AG10803 (cell line): Measurements from ENCODE around the gene SEC14L2.
A peak's percentile ranks its signal among the peaks of the same experiment; 100 is the strongest.

Experiments used
- DNase-seq: peaks from one replicate; pipeline ENCODE4 v3.0.0; 2010; ENCODE audit warnings: low read depth
- H3K4me3 ChIP-seq: 2 replicates; pipeline ENCODE4 v1.5.1; 2011; ENCODE audit warnings: mild to moderate bottlenecking, low read length, control low read depth
- TF ChIP-seq, protein P1 (sequence below): conservative IDR thresholded peaks from 2 replicates; pipeline ENCODE4 v1.5.1; 2011; ENCODE audit warnings: mild to moderate bottlenecking, low read length, control low read depth, inconsistent platforms

The SEC14L2 gene

DNA sequence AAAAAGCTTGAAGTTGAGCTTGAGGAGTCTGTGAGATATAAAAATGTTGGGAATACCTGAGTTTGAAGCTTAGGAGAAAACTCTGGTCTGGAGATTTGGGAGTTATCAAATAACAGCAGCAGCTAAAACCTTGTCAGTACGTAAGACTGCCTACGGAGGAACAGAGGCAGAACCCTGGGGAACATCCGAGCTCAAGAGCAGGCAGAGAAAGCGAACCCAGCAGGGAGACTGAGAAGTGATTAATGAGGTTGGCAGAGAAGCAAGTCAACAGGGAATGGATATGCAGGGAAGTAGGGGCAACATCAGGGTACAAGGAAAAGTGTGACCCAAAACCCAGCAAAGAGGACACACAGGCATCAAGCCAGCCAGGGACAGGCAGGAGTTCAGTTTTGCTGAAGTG is 16.2 kb downstream of the SEC14L2 start:
- DNase-seq = no peak
- TF ChIP-seq, protein P1, sequence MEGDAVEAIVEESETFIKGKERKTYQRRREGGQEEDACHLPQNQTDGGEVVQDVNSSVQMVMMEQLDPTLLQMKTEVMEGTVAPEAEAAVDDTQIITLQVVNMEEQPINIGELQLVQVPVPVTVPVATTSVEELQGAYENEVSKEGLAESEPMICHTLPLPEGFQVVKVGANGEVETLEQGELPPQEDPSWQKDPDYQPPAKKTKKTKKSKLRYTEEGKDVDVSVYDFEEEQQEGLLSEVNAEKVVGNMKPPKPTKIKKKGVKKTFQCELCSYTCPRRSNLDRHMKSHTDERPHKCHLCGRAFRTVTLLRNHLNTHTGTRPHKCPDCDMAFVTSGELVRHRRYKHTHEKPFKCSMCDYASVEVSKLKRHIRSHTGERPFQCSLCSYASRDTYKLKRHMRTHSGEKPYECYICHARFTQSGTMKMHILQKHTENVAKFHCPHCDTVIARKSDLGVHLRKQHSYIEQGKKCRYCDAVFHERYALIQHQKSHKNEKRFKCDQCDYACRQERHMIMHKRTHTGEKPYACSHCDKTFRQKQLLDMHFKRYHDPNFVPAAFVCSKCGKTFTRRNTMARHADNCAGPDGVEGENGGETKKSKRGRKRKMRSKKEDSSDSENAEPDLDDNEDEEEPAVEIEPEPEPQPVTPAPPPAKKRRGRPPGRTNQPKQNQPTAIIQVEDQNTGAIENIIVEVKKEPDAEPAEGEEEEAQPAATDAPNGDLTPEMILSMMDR = no peak
- H3K4me3 ChIP-seq = no peak overlapping the region

DNA sequence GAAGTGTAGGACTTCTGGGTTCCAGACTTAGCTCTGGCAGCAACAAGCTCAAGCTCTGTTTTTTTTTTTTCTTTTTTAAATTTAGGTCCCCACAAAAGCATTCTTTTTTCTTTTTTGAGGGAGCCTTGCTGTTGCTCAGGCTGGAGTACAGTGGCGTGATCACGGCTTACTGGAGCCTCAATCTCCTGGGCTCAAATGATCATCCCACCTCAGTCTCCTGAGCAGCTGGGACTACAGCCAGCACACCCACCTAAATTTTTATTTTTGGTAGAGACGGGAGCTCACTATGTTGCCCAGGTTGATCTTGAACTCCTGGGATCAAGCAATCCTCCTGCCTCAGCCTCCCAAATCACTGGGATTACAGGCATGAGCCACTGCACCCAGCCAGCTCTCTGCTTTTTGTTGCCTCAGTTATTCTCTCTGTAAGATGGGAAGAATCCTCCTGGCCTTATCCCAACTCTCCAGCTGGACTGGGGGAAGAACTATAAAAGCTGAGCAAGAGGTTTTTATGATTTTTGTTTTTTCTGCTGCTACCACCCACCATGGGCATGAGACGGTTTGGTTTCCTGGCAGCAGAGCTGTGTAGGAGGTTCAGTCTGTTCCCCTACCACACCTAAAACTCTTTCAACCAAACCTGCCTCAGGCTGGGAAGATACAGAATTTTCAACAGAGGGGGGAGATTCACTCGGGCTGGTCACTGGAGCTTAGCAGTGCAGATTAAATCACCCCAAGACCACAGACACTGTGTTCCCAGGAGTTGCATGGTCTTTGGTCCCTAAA is 17.1 kb downstream of the SEC14L2 start:
- no peak for DNase-seq
- no peak overlapping the region for H3K4me3 ChIP-seq
- TF ChIP-seq, protein P1 = no peak

DNA sequence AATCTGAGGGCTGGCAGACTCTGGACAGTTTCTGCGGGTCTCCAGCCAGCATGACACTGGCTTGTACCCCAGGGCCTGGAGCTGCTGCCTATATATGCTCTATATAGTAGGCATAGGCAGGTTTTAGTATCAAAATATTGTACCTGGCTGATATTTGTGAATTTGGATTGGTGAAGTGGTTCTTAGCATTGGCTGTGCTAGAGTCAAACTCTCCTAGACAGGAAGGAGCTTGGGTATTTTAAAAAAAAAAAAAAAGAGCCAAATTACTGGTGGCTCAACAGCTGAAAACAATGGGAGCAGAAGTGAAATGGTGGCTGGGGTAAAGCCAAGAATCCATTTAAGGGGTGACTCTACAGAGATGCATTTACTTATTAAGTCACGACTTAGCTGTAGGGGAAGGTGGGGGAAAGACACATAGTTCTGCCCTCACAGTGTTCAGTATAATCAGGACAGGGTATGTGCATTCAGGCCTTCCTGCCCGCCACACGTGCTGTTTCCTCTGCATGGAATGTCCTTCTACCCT is 17.8 kb downstream of the SEC14L2 start:
- H3K4me3 ChIP-seq = no peak overlapping the region
- no peak for DNase-seq
- TF ChIP-seq, protein P1 = no peak

DNA sequence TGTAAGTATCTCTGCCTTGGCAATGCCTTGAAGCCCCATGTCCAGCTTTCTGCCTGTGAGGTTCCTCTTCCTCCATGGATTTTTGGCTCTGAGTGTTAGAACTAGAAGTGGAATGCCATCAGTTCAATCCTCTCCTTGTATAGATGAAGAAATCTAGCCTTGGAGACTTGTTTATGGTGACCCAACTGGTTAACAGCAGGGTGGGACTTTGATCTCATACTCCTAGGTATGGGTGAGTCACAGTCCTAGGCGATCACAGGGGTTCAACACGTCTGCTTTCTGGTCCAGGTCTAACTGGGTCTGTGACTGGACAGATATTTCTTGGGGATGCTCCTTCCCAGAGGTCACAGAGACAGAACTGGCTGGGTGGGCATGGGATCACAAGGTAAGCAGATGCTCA is 19.6 kb downstream of the SEC14L2 start:
- no peak for DNase-seq
- no peak overlapping the region for H3K4me3 ChIP-seq
- TF ChIP-seq, protein P1 = no peak

DNA sequence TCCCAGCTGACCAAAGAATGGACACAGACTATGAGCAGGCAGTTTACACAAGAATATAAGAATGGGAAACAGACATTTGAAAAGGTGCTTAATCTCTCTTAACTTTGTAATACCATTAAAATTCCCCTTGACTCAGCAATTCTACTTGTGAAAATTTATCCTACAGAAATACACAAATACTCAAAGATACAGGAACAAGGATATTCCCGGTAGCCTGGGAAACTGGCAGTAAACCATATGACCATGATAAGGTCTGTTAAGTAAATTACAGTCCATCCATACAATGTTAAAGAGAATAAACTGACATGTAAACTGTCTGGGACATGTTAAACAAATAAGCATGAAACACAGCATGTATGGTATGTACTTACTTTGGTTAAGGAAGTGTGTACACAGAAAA is 20.0 kb downstream of the SEC14L2 start:
- H3K4me3 ChIP-seq = no peak overlapping the region
- TF ChIP-seq, protein P1 = no peak
- DNase-seq = no peak

DNA sequence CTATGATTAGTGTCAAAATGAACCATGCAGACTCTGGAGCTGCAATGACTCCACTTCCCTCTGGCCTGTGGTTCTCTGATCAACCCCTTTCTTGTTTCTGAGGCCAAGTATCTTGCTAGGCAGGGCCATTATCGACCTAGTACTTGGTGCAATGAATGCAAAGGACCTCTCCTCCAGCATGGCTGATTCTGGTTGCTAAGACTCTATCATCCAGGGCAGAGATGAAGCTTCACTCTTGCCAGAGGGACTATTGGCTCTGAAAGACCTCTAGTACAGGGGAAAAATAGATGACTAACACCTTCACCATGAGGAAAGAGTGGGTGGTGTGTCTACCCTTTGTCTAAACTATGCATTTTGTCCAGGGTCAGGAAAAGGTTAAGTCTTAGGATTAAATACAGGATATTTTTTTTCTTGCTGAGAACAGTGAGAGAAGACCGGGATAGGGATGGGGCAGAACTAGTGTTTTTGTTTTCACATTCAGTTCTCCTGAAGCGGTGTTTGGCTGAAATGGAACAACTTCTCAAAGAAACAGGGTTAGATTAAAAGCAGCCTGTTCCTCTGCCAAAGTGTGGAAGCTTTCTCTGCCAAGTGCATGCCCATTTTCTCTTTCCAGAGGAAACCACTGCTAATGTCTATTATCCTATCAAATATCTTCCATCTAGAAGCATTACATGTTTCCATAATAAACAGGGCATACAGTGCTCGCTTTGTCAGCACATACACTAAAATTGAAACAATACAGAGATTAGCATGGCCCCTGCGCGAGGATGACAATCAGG is 23.7 kb downstream of the SEC14L2 start:
- no peak overlapping the region for H3K4me3 ChIP-seq
- TF ChIP-seq, protein P1 = no peak
- peak; percentile 74 for DNase-seq
